Stimulated activated effector memory CD8-positive, alpha-beta T cell treated with anti-CD3 and anti-CD28 coated beads, Interleukin-12 subunit alpha, Interleukin-12 subunit beta, amount 100 ng/mL, for 72 hours (primary cell): ENCODE measurements around the gene CAPN8.

Source experiments
- ATAC-seq: fragments of 150-1000 bp; cut with Tn5 transposase; 2 replicates; pipeline ENCODE4 v1.10.0; 2021
- DNase-seq, 2 donors: peaks; one replicate each; pipeline ENCODE4 v3.0.0; 2021 to 2022; ENCODE audit warnings: low spot score in 2 of 2
- H3K27ac Mint-ChIP-seq: one replicate; pipeline ENCODE4 v1.8.0; 2022; ENCODE audit warnings: mild to moderate bottlenecking, mixed read lengths
- H3K36me3 Mint-ChIP-seq: one replicate; pipeline ENCODE4 v1.8.0; 2022; ENCODE audit warnings: mild to moderate bottlenecking, mixed read lengths
- H3K4me1 Mint-ChIP-seq: one replicate; pipeline ENCODE4 v1.8.0; 2022; ENCODE audit warnings: mixed read lengths
- H3K4me3 Mint-ChIP-seq: one replicate; pipeline ENCODE4 v1.8.0; 2022; ENCODE audit warnings: mild to moderate bottlenecking, mixed read lengths
- H3K9me3 Mint-ChIP-seq: one replicate; pipeline ENCODE4 v1.8.0; 2022; ENCODE audit warnings: mixed read lengths

The CAPN8 gene

GRCh38 chr1:223678841-223679240 lies 13.3 kb upstream of the CAPN8 start:
- no peak for ATAC-seq
- no peaks in the 10 kb centered on the region for H3K36me3 Mint-ChIP-seq
- no peaks in the 10 kb centered on the region for H3K4me1 Mint-ChIP-seq
- H3K9me3 Mint-ChIP-seq, result peaks cover 6% of the 10 kb centered on the region
- no peak overlapping the region for H3K4me3 Mint-ChIP-seq
- no peak for DNase-seq
- H3K27ac Mint-ChIP-seq, result no peak overlapping the region

DNA sequence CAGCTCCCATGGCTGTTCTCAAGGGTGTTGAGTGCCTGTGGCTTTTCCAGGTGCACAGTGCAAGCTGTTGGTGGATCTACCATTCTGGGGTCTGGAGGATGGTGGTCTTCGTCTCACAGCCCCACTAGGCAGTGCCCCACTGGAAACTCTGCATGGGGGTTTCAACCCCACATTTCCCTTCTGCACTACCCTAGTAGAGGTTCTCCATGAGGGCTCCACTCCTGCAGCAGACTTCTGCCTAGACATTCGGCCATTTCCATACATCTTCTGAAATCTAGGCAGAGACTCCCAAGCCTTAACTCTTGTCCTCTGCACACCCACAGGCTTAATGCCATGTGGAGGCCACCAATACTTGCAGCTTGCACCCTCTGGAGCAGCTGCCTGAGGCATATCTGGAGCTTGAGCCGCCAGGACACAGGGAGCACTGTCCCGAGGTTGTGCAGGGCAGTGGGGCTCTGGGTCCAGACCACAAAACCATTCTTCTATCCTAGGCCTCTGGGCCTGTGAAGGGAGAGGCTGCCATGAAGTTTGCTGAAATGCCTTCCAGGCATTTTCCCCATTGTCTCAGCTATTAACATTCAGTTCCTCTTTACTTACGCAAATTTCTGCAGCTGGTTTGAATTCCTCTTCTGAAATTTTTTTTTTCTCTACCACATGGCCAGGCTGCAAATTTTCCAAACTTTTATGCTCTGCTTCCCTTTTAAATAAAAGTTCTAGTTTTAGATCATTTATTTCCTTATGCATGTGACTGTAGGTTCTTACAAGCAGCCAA lies 8.8 kb upstream of the CAPN8 start:
- DNase-seq (no peak), ATAC-seq (no peak)
- Mint-ChIP-seq H3K27ac (no peak overlapping the region), H3K4me1 (no peaks in the 10 kb centered on the region), H3K4me3 (no peak overlapping the region), H3K9me3 (peaks cover 6% of the 10 kb centered on the region), H3K36me3 (no peaks in the 10 kb centered on the region)

GRCh38 chr1:223670458-223671159 lies 5.1 kb upstream of the CAPN8 start:
- ATAC-seq (peak; percentile 57), DNase-seq (no peak)
- H3K9me3 Mint-ChIP-seq, result peaks cover 6% of the 10 kb centered on the region
- H3K4me3 Mint-ChIP-seq, result no peak overlapping the region
- no peaks in the 10 kb centered on the region for H3K4me1 Mint-ChIP-seq
- no peak overlapping the region for H3K27ac Mint-ChIP-seq
- H3K36me3 Mint-ChIP-seq, result no peaks in the 10 kb centered on the region

GRCh38 chr1:223669003-223669795 lies 3.7 kb upstream of the CAPN8 start:
- DNase-seq (no peak), ATAC-seq (no peak)
- no peaks in the 10 kb centered on the region for H3K4me1 Mint-ChIP-seq
- no peak overlapping the region for H3K27ac Mint-ChIP-seq
- no peaks in the 10 kb centered on the region for H3K36me3 Mint-ChIP-seq
- H3K4me3 Mint-ChIP-seq, result no peak overlapping the region
- H3K9me3 Mint-ChIP-seq, result no peaks in the 10 kb centered on the region

- Mint-ChIP-seq H3K4me1 (no peaks in the 10 kb centered on the region), H3K27ac (peak overlapping the region; percentile 16), H3K4me3 (no peak overlapping the region), H3K9me3 (no peaks in the 10 kb centered on the region), H3K36me3 (no peaks in the 10 kb centered on the region)
- peak; percentile 31 for ATAC-seq
- DNase-seq, result no peak
Observed at GRCh38 chr1:223667484-223668182, 2.1 kb upstream of the CAPN8 start.

GRCh38 chr1:223664106-223664505 lies 1.4 kb downstream of the CAPN8 start:
- Mint-ChIP-seq H3K9me3 (no peaks in the 10 kb centered on the region), H3K4me1 (no peaks in the 10 kb centered on the region), H3K4me3 (no peak overlapping the region), H3K27ac (no peak overlapping the region), H3K36me3 (no peaks in the 10 kb centered on the region)
- DNase-seq (no peak), ATAC-seq (no peak)

- Mint-ChIP-seq H3K27ac (no peak overlapping the region), H3K9me3 (no peaks in the 10 kb centered on the region), H3K36me3 (no peaks in the 10 kb centered on the region), H3K4me1 (no peaks in the 10 kb centered on the region), H3K4me3 (no peak overlapping the region)
- ATAC-seq, result no peak
- no peak for DNase-seq
Observed at GRCh38 chr1:223662943-223663342, 2.6 kb downstream of the CAPN8 start.

- no peak for ATAC-seq
- no peak overlapping the region for H3K27ac Mint-ChIP-seq
- H3K36me3 Mint-ChIP-seq, result no peaks in the 10 kb centered on the region
Observed at GRCh38 chr1:223659711-223660110, 5.8 kb downstream of the CAPN8 start.

DNA sequence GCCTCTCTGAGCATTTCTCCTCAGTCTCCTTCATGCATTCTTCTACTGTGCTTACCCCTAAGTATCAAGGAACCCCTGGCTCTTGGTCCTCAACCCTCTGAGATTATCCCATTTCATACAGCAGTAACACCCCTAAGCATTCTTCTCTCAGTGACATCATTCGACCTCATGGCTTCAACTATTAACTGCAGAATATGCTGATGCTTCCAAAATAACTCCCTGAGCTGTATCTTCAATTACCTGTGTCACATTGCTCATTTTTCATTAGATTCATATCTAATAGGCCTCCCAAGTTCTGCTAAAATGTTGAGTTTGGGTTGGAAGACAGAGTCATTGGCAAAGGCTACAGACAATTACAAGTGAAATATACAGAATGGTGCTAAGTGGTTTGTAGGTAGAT lies 7.5 kb downstream of the CAPN8 start:
- Mint-ChIP-seq H3K36me3 (no peaks in the 10 kb centered on the region), H3K27ac (no peak overlapping the region), H3K4me1 (no peaks in the 10 kb centered on the region), H3K4me3 (no peak overlapping the region), H3K9me3 (no peaks in the 10 kb centered on the region)
- DNase-seq (no peak), ATAC-seq (no peak)

More at GRCh38 chr1:223659711-223660110, 5.8 kb downstream of the CAPN8 start:
- Mint-ChIP-seq H3K4me1 (no peaks in the 10 kb centered on the region), H3K9me3 (no peaks in the 10 kb centered on the region), H3K4me3 (no peak overlapping the region)
- no peak for DNase-seq

DNA sequence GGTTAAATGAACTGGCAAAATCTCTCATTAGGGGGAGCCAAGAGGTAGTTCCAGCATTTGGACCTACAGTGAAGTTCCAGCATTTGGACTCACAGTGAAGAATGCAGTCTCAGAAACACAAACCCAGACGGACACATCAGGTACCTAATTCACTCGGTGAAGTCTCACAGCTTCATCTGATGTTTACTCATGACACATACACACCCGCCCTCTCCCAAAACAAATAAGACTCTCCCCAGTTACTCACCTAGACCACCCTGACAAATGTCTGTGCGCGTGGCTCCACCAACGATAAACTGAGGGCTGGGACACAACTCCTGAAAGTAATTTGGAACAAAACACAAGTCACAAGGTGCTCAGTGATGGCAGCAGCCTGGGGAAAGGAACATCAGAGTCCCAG lies 11.4 kb downstream of the CAPN8 start:
- no peaks in the 10 kb centered on the region for H3K4me1 Mint-ChIP-seq
- ATAC-seq (no peak), DNase-seq (no peak)
- H3K4me3 Mint-ChIP-seq, result no peak overlapping the region
- H3K27ac Mint-ChIP-seq, result no peak overlapping the region
- no peaks in the 10 kb centered on the region for H3K9me3 Mint-ChIP-seq
- no peaks in the 10 kb centered on the region for H3K36me3 Mint-ChIP-seq

GRCh38 chr1:223653431-223653830 lies 12.1 kb downstream of the CAPN8 start:
- Mint-ChIP-seq H3K9me3 (no peaks in the 10 kb centered on the region), H3K4me3 (no peak overlapping the region), H3K27ac (no peak overlapping the region), H3K4me1 (no peaks in the 10 kb centered on the region), H3K36me3 (no peaks in the 10 kb centered on the region)
- ATAC-seq, result no peak
- no peak for DNase-seq

- H3K9me3 Mint-ChIP-seq, result no peaks in the 10 kb centered on the region
- no peak overlapping the region for H3K27ac Mint-ChIP-seq
- no peak overlapping the region for H3K4me3 Mint-ChIP-seq
- no peak for ATAC-seq
- DNase-seq, result no peak
- no peaks in the 10 kb centered on the region for H3K36me3 Mint-ChIP-seq
- no peaks in the 10 kb centered on the region for H3K4me1 Mint-ChIP-seq
Observed at GRCh38 chr1:223653015-223653414, 12.5 kb downstream of the CAPN8 start.

DNA sequence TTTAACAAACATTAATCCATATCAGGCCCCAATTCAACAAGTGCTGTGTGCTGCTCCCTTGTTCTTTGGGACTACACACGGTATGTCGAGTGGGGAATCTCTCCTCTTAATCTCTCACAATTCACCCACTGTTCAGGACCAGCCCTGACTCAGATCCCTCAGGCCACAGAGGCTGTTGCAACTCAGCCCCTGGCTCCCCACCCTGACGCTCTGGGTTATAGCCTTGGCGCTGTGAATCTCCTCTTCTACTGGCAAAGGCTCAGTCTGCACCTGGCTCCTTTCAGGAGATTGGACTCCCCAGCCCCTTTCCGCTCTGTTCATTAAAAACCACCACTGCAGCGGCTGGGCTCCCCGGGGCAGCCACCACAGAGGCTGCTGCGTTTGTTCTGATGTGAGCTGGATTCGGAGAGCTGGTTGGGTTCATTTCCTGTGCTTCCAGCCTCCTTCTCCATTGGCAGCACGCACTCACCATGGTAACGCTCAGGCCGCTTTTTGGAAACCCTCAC lies 13.0 kb downstream of the CAPN8 start:
- H3K4me1 Mint-ChIP-seq, result no peaks in the 10 kb centered on the region
- no peak overlapping the region for H3K27ac Mint-ChIP-seq
- no peak overlapping the region for H3K4me3 Mint-ChIP-seq
- H3K36me3 Mint-ChIP-seq, result no peaks in the 10 kb centered on the region
- DNase-seq, result no peak
- no peaks in the 10 kb centered on the region for H3K9me3 Mint-ChIP-seq
- ATAC-seq, result no peak

- Mint-ChIP-seq H3K27ac (no peak overlapping the region), H3K9me3 (no peaks in the 10 kb centered on the region), H3K4me1 (no peaks in the 10 kb centered on the region), H3K4me3 (no peak overlapping the region), H3K36me3 (no peaks in the 10 kb centered on the region)
- no peak for DNase-seq
- ATAC-seq, result no peak
Observed at GRCh38 chr1:223651291-223651991, 14.1 kb downstream of the CAPN8 start.
